Measurements from ENCODE around the gene ARNT2. TPM values are rescaled to one million over a fixed set of nuclear protein-coding genes. Genes with fewer than 3 reads are reported as not detected.
A peak's percentile ranks its signal among the peaks of the same experiment; 100 is the strongest.

ARNT2 gene
- total and polyA plus RNA-seq, 10 of the 15 experiments (the other 5 are each of a cell fraction or from before 2014, with no cell fraction given) = 0.07 to 0.49 (median 0.09) TPM; not detected in 6

- TF ChIP-seq CEBPZ (IDR thresholded peaks at IDR 0.05; ENCODE audit: low read depth, low read length) = no peak
- no peak for TF ChIP-seq NFYA (IDR thresholded peaks at IDR 0.05; ENCODE audit: borderline replicate concordance, low read depth, low read length)
Measured at GRCh38 chr15:80455668-80456442, 51.7 kb downstream of the ARNT2 start (continued).

- intact Hi-C loops (cut with micrococcal nuclease; ENCODE audit: unreplicated experiment) = loop anchor here (1.0 to 5.0 kb wide), 5 partner anchors 56 to 810 kb away; no protein-coding TSS in a partner anchor
- SMC1A ChIA-PET (ENCODE audit: uncharacterized antibody, unreplicated experiment) = interaction anchor here (0.7 to 4.6 kb wide), 5 partner anchors 56 to 512 kb away, joined by 3 to 44 read pairs (median 3); no protein-coding TSS in a partner anchor
- RAD21 ChIA-PET (ENCODE audit: unreplicated experiment) = interaction anchor here (1.0 to 5.4 kb wide), 5 partner anchors 56 to 809 kb away, joined by 4 to 49 read pairs (median 6); no protein-coding TSS in a partner anchor
- TF ChIP-seq YY1 (IDR thresholded peaks at IDR 0.05; ENCODE audit: low read depth, low read length) = peak; percentile 80
- TF ChIP-seq JUNB (IDR thresholded peaks at IDR 0.05) = peak; percentile 55
- TF ChIP-seq MTA2 (IDR thresholded peaks at IDR 0.05; ENCODE audit: low read depth) = peak; percentile 43; the same call in 1 of the 2 replicates
- TF ChIP-seq BCLAF1 (IDR thresholded peaks at IDR 0.05) = no peak
- TF ChIP-seq IRF4 (IDR thresholded peaks at IDR 0.05; ENCODE audit: low read depth, low read length) = peak; percentile 39; the same call in 1 of the 2 replicates
- no peak for TF ChIP-seq STAT1 (conservative IDR thresholded peaks at IDR 0.05)
- peak; percentile 36 for TF ChIP-seq RUNX3 (IDR thresholded peaks at IDR 0.05; ENCODE audit: low read length)
- TF ChIP-seq EP300 (IDR thresholded peaks at IDR 0.05; ENCODE audit: borderline replicate concordance in 1 of 2, control insufficient read depth in 1 of 2, low read depth in 2 of 2, low read length in 2 of 2) = peak in 1 of 2 experiments; percentile 17; a peak in 1 of 4 replicates
- 0 out of 4 replicates have a peak, but pooled peaks of 1 of the 2 experiments have one; percentile 23 for TF ChIP-seq IKZF2 (IDR thresholded peaks at IDR 0.05)
- no peak for TF ChIP-seq POLR2AphosphoS5 (IDR thresholded peaks at IDR 0.05; ENCODE audit: low read length)
Measured at GRCh38 chr15:80456517-80457492, 52.6 kb downstream of the ARNT2 start.

More at GRCh38 chr15:80456517-80457492, 52.6 kb downstream of the ARNT2 start:
- ChIA-PET CTCF (interaction anchor here (0.5 to 7.5 kb wide), 25 partner anchors 10 to 910 kb away, joined by 3 to 130 read pairs (median 3); partner anchors contain the start of gene CEMIP), POLR2A (interaction anchor here (0.5 kb wide), 2 partner anchors 544 to 550 kb away, joined by 3 read pairs; partner anchors contain the start of gene TLNRD1)
- Histone ChIP-seq H3K27ac (ENCODE audit: control insufficient read depth, insufficient read depth) (no peak overlapping the region), H4K20me1 (ENCODE audit: control insufficient read depth, insufficient read depth) (no peaks in the 10 kb centered on the region), H3K27me3 (replicated peaks in 1 of 2; ENCODE audit: control insufficient read depth in 2 of 2, insufficient read depth in 2 of 2, low read length in 1 of 2) (peaks cover 0 to 2% of the 10 kb centered on the region in 2 experiments; a peak in 3 of 4 replicates), H3K9ac (ENCODE audit: control insufficient read depth, insufficient read depth, low read length) (no peak overlapping the region), H3K9me3 (replicated peaks; ENCODE audit: control insufficient read depth, insufficient read depth, low read length) (no peaks in the 10 kb centered on the region), H3K79me2 (ENCODE audit: control insufficient read depth, insufficient read depth, low read length) (no peaks in the 10 kb centered on the region), H2AFZ (ENCODE audit: control insufficient read depth, low read depth, low read length) (no peak overlapping the region), H3K4me1 (ENCODE audit: control insufficient read depth, insufficient read depth, low read length) (no peaks in the 10 kb centered on the region), H3K4me3 (no peak overlapping the region), H3K36me3 (ENCODE audit: control insufficient read depth in 2 of 2, insufficient read depth in 2 of 2, low read length in 1 of 2) (no peaks in the 10 kb centered on the region), H3K4me2 (ENCODE audit: control insufficient read depth, insufficient read depth) (no peak overlapping the region)
- DNase-seq (ENCODE audit: low read depth, low spot score) = no peak
- ATAC-seq = peak; percentile 37
- BruUV-seq (replicated peaks) = no TSS peak
- in situ Hi-C loops (cut with MboI) = loop anchor here (5.0 to 10.0 kb wide), 4 partner anchors 320 to 808 kb away; partner anchors contain the start of gene CEMIP
- 2% methylated on average over 4 of the region's 4 CpGs for WGBS (ENCODE audit: insufficient coverage, insufficient replicate concordance, low lambda C conversion rate, missing lambda C conversion rate)
- FAIRE-seq = peak; percentile 66

Measured in GM12878 (cell line).